GM21381 (cell line): Measurements from ENCODE around the gene ZNF653.
"Not testable (repeated sequence)": the region's sequence is repeated elsewhere in the genome, so short reads cannot be mapped to it uniquely, and the experiment has no call there.

Source experiments
- ATAC-seq: cut with Tn5 transposase; IDR thresholded peaks from one replicate; pipeline ENCODE4 v1.9.1; 2021; ENCODE audit warnings: mild to moderate bottlenecking, moderate library complexity; ENCODE audit not compliant: unreplicated experiment

ZNF653 gene

DNA sequence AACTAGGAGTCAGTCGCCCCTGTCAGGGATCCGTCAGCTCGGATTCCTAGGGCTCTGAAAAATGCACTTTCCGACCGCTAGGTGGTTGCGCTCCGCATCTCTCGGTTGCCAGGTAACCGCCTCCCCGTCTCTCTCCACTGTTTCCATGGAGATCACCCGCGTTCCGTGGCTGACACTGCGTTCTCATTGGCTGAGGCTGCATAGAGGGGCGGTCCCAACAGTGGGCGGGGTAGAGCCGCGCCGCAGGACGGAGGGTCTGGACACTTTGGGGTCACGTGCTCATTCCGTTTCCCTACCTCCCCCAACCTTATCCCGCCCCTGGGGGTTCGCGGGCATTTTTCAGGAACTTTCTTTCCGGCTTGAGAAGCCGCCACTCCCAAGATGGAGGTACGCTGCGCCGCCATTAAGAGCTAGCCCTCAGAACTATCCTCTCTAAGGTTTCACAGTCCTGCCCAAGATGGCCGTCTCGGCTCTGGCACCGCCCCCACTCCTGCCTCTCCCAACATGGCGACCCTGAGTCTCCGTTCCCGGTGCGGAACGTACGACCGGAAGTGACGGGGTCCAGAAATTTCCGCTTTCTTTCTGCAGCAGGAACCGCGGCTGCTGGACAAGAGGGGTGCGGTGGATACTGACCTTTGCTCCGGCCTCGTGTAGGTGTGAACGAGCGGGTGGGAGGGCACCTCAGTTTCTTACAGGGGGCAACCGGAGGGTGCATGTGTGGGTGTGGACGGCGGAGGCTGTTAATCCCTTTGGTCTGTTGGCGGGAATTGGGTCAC, 70.4 kb downstream of the ZNF653 start, which contains the start of the genes ODAD3 and PRKCSH:
ODAD3 (minus strand) TSS at position 65 of the 776 bp plus-strand sequence. CDS start 105 bp downstream, outside the sequence.
PRKCSH (plus strand) TSS at position 579 of the 776 bp plus-strand sequence. CDS start 483 bp downstream, outside the sequence.
- peak; percentile 87 for ATAC-seq

GRCh38 chr19:11434703-11435056, 71.0 kb downstream of the ZNF653 start:
- no peak for ATAC-seq

- not testable (repeated sequence) for ATAC-seq
These were observed 72.1 kb downstream of the ZNF653 start for GRCh38 chr19:11433526-11433925.
